WERI-Rb-1 (cell line): ENCODE measurements around the gene TBCE.

Experiments used
- DNase-seq: peaks from one replicate; pipeline ENCODE4 v3.0.0-alpha.2; 2020
- H3K27ac ChIP-seq: fragments of 250-450 bp; sonication (Bioruptor Pico); 2 replicates; pipeline ENCODE4 v1.5.1; 2020; ENCODE audit warnings: mild to moderate bottlenecking, moderate library complexity
- H3K27me3 ChIP-seq: fragments of 250-450 bp; sonication (Bioruptor Pico); 2 replicates; pipeline ENCODE4 v1.5.1; 2021; ENCODE audit warnings: mild to moderate bottlenecking, low read depth, moderate library complexity; ENCODE audit not compliant: insufficient read depth, severe bottlenecking
- H3K36me3 ChIP-seq: fragments of 250-450 bp; sonication (Bioruptor Pico); 2 replicates; pipeline ENCODE4 v1.5.1; 2020; ENCODE audit warnings: mild to moderate bottlenecking, moderate library complexity
- H3K4me3 ChIP-seq: 2 replicates; pipeline ENCODE4 v1.5.1; 2011; ENCODE audit warnings: low read depth, mild to moderate bottlenecking, control low read depth, low read length
- H3K9me3 ChIP-seq: fragments of 250-450 bp; sonication (Bioruptor Pico); 2 replicates; pipeline ENCODE4 v1.5.1; 2021; ENCODE audit warnings: mild to moderate bottlenecking, moderate library complexity; ENCODE audit not compliant: severe bottlenecking
- TF ChIP-seq, protein P1 (sequence below): IDR thresholded peaks from 2 replicates; pipeline ENCODE4 v1.5.1; 2011; ENCODE audit warnings: low read depth, mild to moderate bottlenecking, control low read depth, inconsistent platforms, low read length

The TBCE gene

DNA sequence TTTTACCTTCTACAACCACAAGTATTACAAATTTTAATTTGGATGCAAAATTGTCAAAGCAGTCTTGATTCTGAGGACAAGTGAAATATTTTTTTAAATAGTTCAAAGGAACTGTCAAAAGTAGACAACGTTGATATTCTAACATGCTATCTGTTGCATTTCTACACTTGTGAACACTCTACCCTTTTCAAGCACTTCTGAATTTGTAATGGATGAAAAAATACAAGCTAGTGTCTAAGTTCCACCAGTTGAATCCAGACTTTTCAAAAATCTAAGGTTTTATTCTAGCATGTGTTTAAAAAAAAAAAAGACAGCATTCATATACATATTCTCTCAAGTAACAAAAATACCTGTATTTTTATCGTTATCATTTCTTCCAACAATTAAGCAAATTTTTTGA is 41.4 kb upstream of the TBCE start:
- peak overlapping the region; percentile 95; the same call in 1 of the 2 replicates for H3K4me3 ChIP-seq
- H3K36me3 ChIP-seq = peaks cover 73% of the 10 kb centered on the region
- TF ChIP-seq, protein P1, sequence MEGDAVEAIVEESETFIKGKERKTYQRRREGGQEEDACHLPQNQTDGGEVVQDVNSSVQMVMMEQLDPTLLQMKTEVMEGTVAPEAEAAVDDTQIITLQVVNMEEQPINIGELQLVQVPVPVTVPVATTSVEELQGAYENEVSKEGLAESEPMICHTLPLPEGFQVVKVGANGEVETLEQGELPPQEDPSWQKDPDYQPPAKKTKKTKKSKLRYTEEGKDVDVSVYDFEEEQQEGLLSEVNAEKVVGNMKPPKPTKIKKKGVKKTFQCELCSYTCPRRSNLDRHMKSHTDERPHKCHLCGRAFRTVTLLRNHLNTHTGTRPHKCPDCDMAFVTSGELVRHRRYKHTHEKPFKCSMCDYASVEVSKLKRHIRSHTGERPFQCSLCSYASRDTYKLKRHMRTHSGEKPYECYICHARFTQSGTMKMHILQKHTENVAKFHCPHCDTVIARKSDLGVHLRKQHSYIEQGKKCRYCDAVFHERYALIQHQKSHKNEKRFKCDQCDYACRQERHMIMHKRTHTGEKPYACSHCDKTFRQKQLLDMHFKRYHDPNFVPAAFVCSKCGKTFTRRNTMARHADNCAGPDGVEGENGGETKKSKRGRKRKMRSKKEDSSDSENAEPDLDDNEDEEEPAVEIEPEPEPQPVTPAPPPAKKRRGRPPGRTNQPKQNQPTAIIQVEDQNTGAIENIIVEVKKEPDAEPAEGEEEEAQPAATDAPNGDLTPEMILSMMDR = no peak
- H3K27ac ChIP-seq = no peak overlapping the region
- no peak for DNase-seq
- H3K27me3 ChIP-seq = no peaks in the 10 kb centered on the region
- H3K9me3 ChIP-seq = no peaks in the 10 kb centered on the region

DNA sequence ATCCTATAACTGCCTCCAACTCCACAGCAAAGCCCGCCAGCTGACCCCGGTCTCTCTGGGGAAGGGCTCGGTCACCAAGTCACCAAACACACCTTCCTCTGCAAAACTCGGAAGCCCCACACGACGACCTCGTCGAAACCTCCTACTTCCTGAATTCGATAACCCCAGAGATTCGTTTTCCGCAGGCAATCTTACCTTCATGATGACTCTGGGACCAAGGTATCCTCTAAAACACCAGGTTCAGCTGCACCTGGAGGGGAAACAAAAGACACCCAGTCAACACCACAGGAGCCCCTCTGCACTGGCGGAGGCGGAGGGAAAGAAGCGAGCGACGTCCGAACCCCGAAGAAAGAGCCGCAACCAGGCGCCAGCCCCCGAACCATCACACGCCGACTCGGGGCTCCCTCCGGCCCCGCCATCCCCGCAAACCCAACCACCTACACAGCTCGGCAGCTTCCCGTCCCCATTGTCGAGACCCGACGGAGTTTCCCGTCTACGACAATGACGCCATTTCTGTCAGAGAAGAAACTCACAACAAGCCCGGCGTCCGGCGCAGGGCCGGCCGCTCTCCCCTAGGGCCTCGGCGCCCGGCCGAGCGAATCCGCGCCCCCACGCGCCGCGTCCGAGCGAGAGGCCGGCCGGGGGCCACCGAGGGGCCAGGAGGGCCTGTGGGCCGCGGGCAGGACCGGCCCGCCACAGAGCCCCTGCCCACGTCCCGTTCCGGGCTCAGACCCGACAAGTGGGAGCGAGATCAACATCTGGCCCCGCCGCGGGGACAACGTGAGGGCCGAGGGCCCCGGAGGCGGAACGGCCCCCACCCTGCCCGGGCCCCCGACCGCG is 40.3 kb upstream of the TBCE start:
- H3K9me3 ChIP-seq = no peaks in the 10 kb centered on the region

DNA sequence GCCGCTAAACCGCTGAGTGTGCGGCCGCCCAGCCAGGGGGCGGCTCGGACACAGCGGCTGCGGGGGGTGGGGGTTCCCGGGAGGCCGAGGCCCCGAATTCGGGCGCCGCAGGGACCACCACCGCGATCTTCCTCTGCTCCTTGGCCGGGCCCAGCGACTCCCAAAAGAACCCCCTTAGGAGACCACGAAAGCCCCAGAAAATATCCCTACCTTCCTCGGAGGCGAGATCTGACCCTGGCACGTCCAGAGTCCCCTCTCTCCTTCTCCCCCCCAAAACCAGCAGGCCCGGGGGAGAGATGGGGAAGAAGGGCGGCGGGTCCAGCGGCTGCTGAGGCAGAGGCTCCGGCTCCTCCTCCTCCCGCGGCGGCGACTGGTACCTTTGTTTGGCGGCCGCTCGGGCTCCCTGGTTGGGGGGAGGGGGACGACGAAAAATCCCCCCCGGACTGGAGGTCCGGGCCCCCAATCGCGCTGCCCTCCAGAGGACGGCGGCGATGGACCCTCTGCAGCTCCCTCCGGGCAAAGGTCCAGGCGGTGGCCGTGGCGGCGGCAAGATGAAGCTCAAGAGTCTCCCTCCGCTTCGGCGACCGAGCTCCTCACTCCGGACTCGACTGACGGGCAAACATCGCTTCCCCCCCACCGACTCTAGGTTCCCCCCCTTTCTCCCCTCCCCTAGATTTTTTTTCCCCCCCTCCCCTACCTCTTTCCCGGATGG is 39.5 kb upstream of the TBCE start, which contains the start of gene ARID4B:
Gene ARID4B (minus strand): TSS at position 621 of the 712 bp plus-strand sequence. CDS start 1,260 bp downstream, outside the sequence.
- Histone ChIP-seq H3K9me3 (no peaks in the 10 kb centered on the region), H3K27ac (peak within 1 kb of the TSS; percentile 98), H3K27me3 (no peaks in the 10 kb centered on the region), H3K4me3 (peak within 1 kb of the TSS; percentile 95), H3K36me3 (peaks cover 65% of the 10 kb centered on the region)
- DNase-seq = no peak
- TF ChIP-seq, protein P1 = no peak

More for the DNA sequence above, 40.3 kb upstream of the TBCE start:
- TF ChIP-seq, protein P1 = no peak
- H3K36me3 ChIP-seq = peaks cover 71% of the 10 kb centered on the region
- peak overlapping the region; percentile 96 for H3K27ac ChIP-seq
- DNase-seq = peak; percentile 56
- peak overlapping the region; percentile 95 for H3K4me3 ChIP-seq
- no peaks in the 10 kb centered on the region for H3K27me3 ChIP-seq

DNA sequence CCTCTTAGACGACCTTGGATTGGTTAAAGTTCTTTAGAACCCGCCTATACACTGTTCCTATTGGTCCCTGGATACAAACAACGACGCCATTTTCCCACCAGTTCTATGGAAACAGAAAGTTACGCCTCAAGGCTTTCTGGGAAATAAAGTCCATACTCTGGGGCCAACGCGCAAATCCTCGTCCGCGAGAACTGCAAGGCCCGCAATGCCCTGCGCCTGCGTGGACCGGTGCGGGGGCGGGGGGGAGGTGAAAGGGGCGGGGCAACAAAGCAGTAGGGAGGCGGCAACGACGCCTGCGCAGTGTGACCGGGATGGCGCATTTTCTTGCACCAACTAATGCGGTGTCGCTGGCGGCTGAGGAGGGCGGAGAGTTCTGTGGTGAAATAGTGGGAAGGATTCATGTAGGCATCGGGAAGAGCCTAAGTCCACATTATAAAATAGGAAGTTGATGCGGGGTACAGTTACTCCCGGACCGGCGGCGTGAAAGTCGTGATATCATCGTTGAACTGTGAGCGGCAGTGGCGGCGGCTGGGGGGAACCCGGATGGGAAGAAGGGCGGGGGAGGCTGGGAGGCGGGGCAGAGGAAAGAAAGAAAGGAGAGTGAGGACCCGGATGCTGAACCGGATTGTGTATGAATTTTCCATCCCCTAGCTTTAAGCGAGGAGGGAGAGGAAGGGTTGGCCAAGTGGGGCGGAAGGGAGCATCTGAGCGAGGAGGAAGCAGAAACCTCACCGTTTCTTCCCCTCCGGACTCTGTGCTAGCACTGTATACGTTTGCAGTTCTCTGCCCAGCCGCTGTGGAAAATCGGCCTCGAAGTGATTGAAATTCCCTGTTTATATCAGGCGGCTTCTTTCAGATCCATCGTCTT is 38.7 kb upstream of the TBCE start, which contains the start of gene GGPS1:
Gene GGPS1 (plus strand): TSS at position 300 of the 868 bp plus-strand sequence. CDS start 6,695 bp downstream, outside the sequence.
- peak within 1 kb of the TSS; percentile 95 for H3K4me3 ChIP-seq
- H3K27ac ChIP-seq = peak within 1 kb of the TSS; percentile 98
- peaks cover 60% of the 10 kb centered on the region for H3K36me3 ChIP-seq
- H3K27me3 ChIP-seq = no peaks in the 10 kb centered on the region
- no peaks in the 10 kb centered on the region for H3K9me3 ChIP-seq
- peak; percentile 100 for DNase-seq
- TF ChIP-seq, protein P1 = peak; percentile 25; the same call in 1 of the 2 replicates

DNA sequence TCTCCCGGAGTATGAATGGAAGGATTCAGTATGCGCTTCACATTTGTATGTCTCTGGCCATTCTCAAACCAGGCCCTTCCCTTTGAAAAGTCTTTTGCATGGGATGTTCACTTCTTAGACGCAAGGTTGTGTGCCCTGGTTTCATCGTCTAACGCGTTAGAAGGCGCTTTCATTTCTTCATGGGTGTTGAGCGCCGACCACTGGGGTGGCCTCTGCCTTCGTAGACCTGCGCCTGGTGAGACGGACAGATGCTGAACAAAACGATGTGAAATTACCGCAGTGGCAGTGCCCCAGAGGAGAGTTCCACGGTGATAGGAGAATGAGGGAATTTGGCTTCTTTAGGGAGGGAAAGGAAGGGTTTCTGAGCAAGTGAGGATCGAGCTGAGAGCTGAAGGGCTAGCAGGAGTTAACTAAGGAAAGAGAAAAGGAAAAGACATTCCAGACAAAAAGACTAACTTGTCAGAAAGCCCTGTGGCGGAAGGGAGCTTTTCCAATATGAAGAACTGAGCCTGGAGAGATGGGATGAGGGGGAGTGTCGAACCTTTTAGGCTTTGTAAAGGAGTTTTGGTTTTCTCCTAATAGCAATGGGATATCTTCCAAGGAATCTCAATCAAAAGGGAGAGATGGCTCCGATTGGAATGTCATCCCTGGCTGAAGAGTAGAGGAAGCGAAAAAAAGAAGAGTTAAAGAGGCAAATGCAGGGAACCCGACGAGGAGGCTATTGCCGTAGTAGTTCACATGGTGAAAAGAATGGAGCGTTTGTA is 37.9 kb upstream of the TBCE start:
- Histone ChIP-seq H3K4me3 (peak overlapping the region; percentile 64), H3K36me3 (peaks cover 54% of the 10 kb centered on the region), H3K27me3 (no peaks in the 10 kb centered on the region), H3K9me3 (no peaks in the 10 kb centered on the region), H3K27ac (peak overlapping the region; percentile 98)
- peak; percentile 67 for DNase-seq
- TF ChIP-seq, protein P1 = peak; percentile 46
